Psoas muscle (tissue), 8 donors: ENCODE measurements around the gene GNPDA1. TPM values are rescaled to one million over a fixed set of nuclear protein-coding genes. Genes with fewer than 3 reads are reported as not detected.

Experiments used
- ATAC-seq, 4 donors: fragments of 200-7000 bp; cut with Tn5 transposase; one replicate each; pipeline ENCODE4 v1.9.1; 2020; ENCODE audit warnings: moderate library complexity in 3 of 4, mild to moderate bottlenecking in 2 of 4
- DNase-seq, 2 donors: peaks; one replicate each; pipeline ENCODE4 v3.0.0-alpha.2; 2020
- H3K27ac ChIP-seq: fragments of 200-600 bp; one replicate; pipeline ENCODE4 v1.8.0; 2022
- H3K27me3 ChIP-seq, 3 donors: fragments of 200-600 bp in 1 of 3; one replicate each; pipeline versions ENCODE4 v1.6.1 to v1.8.0; 2013 to 2022; ENCODE audit warnings: low read length in 2 of 3, mild to moderate bottlenecking in 2 of 3, moderate library complexity in 1 of 3; ENCODE audit not compliant: insufficient read depth in 3 of 3
- H3K36me3 ChIP-seq, 2 donors: fragments of 200-600 bp in 1 of 2; one replicate each; pipeline versions ENCODE4 v1.6.1 to v1.8.0; 2013 to 2022; ENCODE audit warnings: low read depth in 1 of 2, mild to moderate bottlenecking in 1 of 2, moderate library complexity in 1 of 2; ENCODE audit not compliant: insufficient read depth in 1 of 2
- H3K4me1 ChIP-seq: fragments of 200-600 bp; one replicate; pipeline ENCODE4 v1.8.0; 2022
- H3K4me3 ChIP-seq: fragments of 200-600 bp; one replicate; pipeline ENCODE4 v1.8.0; 2022; ENCODE audit warnings: mild to moderate bottlenecking
- H3K9me3 ChIP-seq: fragments of 200-600 bp; one replicate; pipeline ENCODE4 v1.8.0; 2022
- WGBS, 3 donors: extraction: QIAGEN DNeasy Blood & Tissue Kit; methylation state at CpG; one replicate each; pipeline versions ENCODE4 v1.1.6 to v1.1.7; 2013; 5-methylcytosine and 5-hydroxymethylcytosine counted together
- intact Hi-C, 2 donors: fragments of 100-400 bp; cut with DNase I; formaldehyde crosslinking; loops; one replicate each; pipeline versions ENCODE4 v1.11.0 to v1.14.2; 2022
- polyA plus RNA-seq, 3 donors: library from polyadenylated mRNA; stranded (reverse); fragments of 200-250 nt; gene quantifications; one replicate each; pipeline ENCODE4 v1.2.3, GENCODE V29; 2013
- total RNA-seq, 4 donors: library from RNA; stranded (reverse); fragmentation: NEBNext Ultra II Directional in 2 of 4; extraction: Animal tissue kit (Norgen Biotek cat#: 25700) in 2 of 4; gene quantifications; one replicate each; pipeline versions ENCODE4 v1.2.1 to v1.2.4, GENCODE V29; 2021 to 2023
- TF ChIP-seq, protein P1 (sequence below): fragments of 200-600 bp; IDR thresholded peaks from one replicate; pipeline ENCODE4 v1.8.0; 2022; ENCODE audit warnings: antibody characterized with exemption
- donor health status: healthy with polysubstance abuse.
- donor health status: DM: no; HTN: no; CAD: no; lungs with moderate emphysema.
- donor health status: Bipolar disorder and iron deficiency.
- donor health status: healthy.
- donor health status: DM: yes; HTN: yes; CAD: no.
- donor health status: DM: no; HTN: no; CAD: no.
- donor health status: DM: no; HTN: no; CAD: no.
- donor health status: DM: yes; HTN: yes; CAD: no.

The GNPDA1 gene
- total and polyA plus RNA-seq, 7 donors: 18.7 to 36.8 (median 26.4) TPM

DNA sequence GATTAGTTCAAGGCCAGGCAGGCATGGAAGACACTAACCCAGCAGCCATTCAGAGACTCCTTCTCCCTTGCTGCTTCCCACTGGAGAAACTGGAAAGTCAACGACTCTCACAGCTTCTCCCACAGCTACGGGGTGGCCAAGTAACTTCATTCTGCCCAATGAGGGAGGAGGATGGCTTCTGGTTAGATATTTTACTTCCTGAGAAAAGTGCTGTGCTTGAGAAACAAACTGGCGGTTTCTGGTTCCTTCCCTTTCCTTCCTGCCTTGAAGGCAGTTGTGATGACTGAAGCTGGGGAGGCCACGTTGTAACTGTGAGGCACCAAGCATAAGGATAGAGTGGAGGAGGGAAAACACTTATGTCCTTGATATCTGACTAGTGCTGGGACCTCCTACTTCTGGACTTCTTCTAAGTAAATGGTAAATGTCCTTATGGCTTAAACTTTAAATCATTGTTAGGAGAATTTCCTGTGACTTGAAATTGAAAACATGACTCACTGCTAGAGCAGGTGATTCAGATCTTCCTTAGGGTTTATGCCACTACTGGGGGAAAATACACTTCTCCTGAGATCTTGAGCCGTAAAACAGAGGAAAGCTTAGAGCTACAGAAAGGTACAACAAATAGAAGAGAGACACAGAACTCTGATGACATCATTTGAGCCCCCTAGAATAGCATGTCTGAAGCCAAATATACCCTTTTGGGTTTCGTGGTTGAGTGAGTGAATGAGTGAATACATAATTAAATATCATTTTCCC lies 3.1 kb upstream of the GNPDA1 start:
- Histone ChIP-seq H3K4me1 (peaks cover 20% of the 10 kb centered on the region), H3K36me3 (peaks cover 0 to 4% of the 10 kb centered on the region in 2 donors), H3K9me3 (no peaks in the 10 kb centered on the region), H3K27me3 (no peaks in the 10 kb centered on the region), H3K27ac (peak overlapping the region; percentile 36), H3K4me3 (no peak overlapping the region)
- 72 to 79% (median 75%) methylated on average over 6 of the region's 6 CpGs for WGBS, 3 donors
- intact Hi-C loops: no loop called here
- ATAC-seq (no peak), DNase-seq (no peak)
- TF ChIP-seq, protein P1, sequence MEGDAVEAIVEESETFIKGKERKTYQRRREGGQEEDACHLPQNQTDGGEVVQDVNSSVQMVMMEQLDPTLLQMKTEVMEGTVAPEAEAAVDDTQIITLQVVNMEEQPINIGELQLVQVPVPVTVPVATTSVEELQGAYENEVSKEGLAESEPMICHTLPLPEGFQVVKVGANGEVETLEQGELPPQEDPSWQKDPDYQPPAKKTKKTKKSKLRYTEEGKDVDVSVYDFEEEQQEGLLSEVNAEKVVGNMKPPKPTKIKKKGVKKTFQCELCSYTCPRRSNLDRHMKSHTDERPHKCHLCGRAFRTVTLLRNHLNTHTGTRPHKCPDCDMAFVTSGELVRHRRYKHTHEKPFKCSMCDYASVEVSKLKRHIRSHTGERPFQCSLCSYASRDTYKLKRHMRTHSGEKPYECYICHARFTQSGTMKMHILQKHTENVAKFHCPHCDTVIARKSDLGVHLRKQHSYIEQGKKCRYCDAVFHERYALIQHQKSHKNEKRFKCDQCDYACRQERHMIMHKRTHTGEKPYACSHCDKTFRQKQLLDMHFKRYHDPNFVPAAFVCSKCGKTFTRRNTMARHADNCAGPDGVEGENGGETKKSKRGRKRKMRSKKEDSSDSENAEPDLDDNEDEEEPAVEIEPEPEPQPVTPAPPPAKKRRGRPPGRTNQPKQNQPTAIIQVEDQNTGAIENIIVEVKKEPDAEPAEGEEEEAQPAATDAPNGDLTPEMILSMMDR: no peak

DNA sequence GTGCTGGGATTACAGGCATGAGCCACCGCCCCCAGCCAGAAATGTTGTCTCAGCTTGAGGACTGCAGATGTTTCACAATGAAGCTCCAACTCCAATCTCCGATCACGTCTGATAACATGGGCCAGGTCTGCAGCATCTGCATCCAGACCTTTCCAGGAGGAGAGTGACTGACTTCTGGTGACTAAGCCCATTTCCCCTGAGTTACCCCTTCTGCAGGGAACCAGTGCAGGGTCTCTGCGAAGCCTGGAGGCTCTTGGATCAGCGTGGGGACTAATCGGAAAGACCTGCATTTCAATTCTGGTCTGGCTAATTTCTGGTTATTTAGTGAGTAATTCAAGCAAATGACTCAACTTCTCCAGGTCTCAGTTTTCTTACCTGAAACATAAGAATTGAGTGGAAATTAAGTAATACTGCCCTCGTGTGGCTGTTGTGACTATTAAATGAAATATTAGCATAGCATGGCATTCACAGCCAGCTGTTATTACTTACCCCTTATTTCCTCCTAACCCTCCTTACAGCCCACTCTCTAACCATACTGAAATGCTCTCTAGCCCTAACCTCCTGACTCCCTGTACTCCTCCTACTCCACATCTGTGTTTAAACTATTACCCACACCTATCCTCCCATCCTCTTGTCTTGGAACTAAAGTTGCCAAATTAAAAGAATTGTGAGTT lies 2.2 kb upstream of the GNPDA1 start:
- H3K27me3 ChIP-seq: no peaks in the 10 kb centered on the region
- TF ChIP-seq, protein P1: peak; percentile 51
- DNase-seq: no peak
- peaks cover 20% of the 10 kb centered on the region for H3K4me1 ChIP-seq
- H3K9me3 ChIP-seq: no peaks in the 10 kb centered on the region
- WGBS, 3 donors: 52 to 67% (median 58%) methylated on average over 7 of the region's 7 CpGs
- H3K27ac ChIP-seq: peak overlapping the region; percentile 91
- ATAC-seq: peak in 1 of 4 donors; percentile 34
- intact Hi-C loops: loop anchor here in 1 of 2 donors (5.0 kb wide), 2 partner anchors 102 to 127 kb away; no protein-coding TSS in a partner anchor
- H3K36me3 ChIP-seq: peaks cover 0 to 7% of the 10 kb centered on the region in 2 donors
- no peak overlapping the region for H3K4me3 ChIP-seq

GRCh38 chr5:142013734-142014521 lies 1.1 kb upstream of the GNPDA1 start:
- peak overlapping the region; percentile 82 for H3K4me3 ChIP-seq
- 52 to 67% (median 53%) methylated on average over 16 of the region's 16 CpGs for WGBS, 3 donors

DNA sequence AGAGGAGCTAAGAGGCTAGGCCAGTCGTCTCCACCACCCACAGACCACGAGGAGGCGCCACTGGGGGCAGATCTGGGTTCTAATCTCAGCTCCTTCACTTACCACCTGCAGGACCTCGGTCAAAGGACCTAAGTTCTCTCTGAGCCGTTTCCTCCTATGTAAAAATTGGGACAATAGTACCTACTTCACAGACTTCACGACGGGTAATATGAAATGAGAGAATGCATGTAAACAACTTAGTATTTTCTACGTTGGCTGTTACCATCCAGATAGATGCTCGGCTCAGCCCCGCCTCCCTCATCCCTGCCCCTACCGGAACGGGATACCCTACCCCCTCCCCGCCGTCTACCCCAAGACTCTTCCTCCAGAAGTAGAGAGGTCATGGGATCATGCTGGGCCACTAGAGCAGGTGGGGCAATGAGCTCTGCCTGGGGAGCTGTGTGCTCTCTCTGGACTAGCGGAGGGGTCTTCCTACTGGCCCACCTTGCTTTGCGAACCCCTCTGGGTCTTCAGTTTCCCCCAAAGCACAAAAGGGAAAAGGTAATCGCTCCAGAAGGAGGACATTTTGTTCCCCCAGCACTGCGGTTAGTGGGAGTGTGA lies 541 bp downstream of the GNPDA1 start:
- 13 to 18% (median 17%) methylated on average over 18 of the region's 18 CpGs for WGBS, 3 donors
- Histone ChIP-seq H3K27ac (peak overlapping the region; percentile 91), H3K9me3 (no peaks in the 10 kb centered on the region), H3K36me3 (peaks cover 5 to 23% of the 10 kb centered on the region in 2 donors), H3K4me1 (peaks cover 20% of the 10 kb centered on the region), H3K4me3 (peak overlapping the region; percentile 82), H3K27me3 (no peaks in the 10 kb centered on the region)
- ATAC-seq: peak; percentile 24 to 39 (median 31)
- intact Hi-C loops: loop anchor here in 1 of 2 donors (5.0 kb wide), 2 partner anchors 105 to 130 kb away; no protein-coding TSS in a partner anchor
- DNase-seq: peak; percentile 61 to 67
- TF ChIP-seq, protein P1: peak; percentile 30

More at GRCh38 chr5:142013734-142014521, 1.1 kb upstream of the GNPDA1 start:
- Histone ChIP-seq H3K4me1 (peaks cover 20% of the 10 kb centered on the region), H3K27me3 (no peaks in the 10 kb centered on the region), H3K9me3 (no peaks in the 10 kb centered on the region), H3K27ac (peak overlapping the region; percentile 91), H3K36me3 (peaks cover 2 to 13% of the 10 kb centered on the region in 2 donors)
- peak; percentile 60 to 68 for DNase-seq
- ATAC-seq: peak; percentile 17 to 37 (median 24)
- intact Hi-C loops: loop anchor here in 1 of 2 donors (5.0 kb wide), 2 partner anchors 103 to 128 kb away; no protein-coding TSS in a partner anchor
- TF ChIP-seq, protein P1: no peak
